Activated naive CD4-positive, alpha-beta T cell (primary cell): ENCODE results near the gene OR10V1.
A peak's percentile ranks its signal among the peaks of the same experiment; 100 is the strongest.

ENCODE experiments used
- DNase-seq, 4 experiments: peaks; one replicate each; lab custom pipeline; 2025; lab: John Stamatoyannopoulos, UW

OR10V1 gene, protein sequence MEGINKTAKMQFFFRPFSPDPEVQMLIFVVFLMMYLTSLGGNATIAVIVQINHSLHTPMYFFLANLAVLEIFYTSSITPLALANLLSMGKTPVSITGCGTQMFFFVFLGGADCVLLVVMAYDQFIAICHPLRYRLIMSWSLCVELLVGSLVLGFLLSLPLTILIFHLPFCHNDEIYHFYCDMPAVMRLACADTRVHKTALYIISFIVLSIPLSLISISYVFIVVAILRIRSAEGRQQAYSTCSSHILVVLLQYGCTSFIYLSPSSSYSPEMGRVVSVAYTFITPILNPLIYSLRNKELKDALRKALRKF

DNA sequence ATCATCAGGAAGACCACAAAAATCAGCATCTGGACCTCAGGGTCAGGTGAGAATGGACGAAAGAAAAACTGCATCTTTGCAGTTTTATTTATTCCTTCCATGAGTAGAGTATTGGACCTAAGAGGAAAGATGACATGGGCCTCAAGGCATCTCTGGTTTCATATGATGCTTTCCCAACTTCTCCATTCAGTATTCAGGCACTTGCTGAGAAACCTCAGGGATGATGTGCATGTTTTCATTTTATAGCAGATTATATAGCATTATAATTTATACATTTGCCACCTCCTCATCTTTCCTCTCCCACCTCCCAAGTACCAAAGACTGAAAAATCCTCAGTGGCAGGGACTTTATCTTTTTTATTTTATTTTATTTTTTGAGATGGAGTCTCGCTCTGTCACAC lies at the start of gene OR10V1:
Gene OR10V1, minus strand, starts transcription at position 101 of the 400 bp plus-strand sequence. Its CDS starts 0 bp downstream, at position 101.
- DNase-seq = no peak

DNA sequence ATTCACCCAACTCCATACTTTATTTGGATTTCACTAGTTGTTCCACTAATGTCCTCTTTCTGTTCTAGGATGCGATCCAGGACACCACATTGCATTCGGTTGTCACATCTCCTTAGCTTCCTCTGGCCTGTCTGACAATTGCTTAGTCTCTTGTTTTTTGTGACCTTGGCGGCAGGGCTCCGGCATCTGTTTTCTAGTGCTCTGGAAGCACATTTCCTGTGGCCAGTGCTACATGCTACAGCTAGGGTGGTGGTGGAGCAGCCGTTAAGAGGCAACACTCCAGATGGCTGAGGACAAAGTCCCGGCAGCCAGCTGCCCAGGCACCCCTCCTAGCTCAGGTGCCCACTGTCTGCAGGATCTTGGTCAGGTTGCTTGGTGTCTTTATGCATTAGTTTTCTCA lies 48.3 kb upstream of the OR10V1 start:
- no peak for DNase-seq

DNA sequence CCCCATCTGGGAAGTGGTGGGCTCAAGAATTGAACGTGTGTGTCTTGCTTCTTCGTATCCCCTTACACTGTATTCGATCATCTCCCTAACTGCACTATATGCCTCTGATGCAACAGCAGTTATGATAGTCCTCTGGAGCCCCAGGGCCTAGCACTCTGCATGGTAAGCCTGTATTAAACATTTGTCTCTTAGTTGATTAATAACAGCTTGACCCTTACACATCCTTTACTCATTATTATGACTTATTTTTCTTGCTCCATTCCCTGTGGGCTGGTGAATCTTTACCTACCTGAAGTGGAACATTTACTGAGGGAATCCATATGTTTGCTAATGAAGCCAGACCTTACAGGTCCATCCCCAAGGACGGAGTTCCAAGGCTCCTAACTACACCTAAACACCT lies 47.1 kb upstream of the OR10V1 start:
- no peak for DNase-seq

DNA sequence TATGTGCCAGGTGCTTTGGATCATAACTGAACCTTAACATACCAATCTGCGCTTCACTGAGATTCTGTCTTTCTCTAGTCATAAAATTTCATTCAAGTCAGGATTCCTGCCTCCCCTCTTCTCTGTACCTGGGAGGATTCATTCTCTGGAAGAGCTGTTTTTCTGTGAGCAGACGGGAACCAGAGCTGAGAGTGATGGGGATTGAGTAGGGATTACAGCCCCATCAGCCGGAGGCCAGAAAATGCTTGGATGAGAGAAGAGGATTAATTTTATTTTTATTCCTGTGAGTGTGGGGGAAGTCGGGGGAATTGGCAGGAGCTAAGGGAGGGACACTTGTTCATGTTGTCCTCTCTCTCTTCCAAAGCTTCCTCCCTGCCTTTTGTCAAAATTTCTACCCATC lies 46.3 kb upstream of the OR10V1 start:
- DNase-seq = no peak

DNA sequence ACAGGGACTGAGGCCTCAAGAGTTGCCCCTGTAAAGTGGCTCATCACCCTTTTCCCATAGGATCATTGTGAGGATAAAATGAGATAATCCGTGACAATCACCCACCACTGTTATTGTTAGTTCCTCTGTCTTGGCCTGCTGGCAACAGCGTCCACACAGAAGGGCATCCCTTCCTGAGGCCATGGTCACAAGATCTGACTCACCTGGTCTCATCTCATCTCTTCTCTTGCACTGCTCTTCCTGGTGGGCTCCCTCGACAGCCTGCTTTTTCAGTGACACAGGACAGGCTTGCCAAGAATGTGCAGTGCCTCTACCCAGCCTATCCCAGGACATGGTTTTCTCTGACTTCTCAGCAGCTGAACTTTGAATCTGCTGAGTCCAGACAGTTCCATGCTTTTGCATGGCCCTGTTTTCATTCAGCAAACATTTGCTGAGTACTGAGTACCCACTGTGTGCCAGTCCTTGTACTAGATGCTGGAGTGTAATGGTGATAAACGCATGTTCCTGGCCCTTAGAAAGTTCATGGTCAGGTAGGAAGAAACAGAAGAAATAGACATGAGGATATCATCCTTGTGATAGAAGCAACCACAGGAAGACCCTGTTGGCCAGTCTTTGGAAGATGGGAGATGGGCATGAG lies 44.9 kb upstream of the OR10V1 start:
- DNase-seq = no peak

DNA sequence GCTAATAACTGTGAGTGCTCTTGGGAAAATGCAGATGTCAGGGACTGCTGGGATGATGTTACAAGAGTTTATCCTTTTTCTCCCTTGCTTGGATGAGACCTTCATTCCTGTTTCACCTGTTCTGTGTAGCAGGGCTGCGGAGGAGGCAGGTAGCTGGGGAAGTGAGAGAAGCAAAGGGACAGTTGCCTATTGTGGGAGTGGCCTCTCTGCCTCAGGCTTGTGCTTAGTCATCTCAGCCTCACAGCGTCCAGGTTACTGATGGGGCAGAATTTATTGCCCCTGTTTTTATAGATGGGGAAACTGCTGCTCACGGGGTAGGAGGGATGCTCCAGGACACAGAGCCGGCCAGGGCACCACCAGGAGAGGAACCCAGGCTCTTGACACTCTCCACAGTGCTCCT lies 43.2 kb upstream of the OR10V1 start:
- DNase-seq = no peak

DNA sequence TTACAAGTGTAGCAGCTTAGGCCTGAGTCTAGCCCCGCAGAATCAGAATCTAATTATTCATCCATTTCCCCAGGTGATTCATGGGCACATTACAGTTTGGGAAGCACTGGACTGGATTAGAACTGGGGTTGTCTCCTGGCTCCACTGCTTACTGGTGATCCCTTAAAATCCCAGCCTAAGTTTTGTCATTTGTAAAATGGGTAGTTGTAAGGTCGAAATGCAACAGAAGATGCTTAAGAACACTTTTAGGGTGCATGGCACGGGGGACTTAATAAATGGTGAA lies 42.9 kb upstream of the OR10V1 start:
- no peak for DNase-seq

DNA sequence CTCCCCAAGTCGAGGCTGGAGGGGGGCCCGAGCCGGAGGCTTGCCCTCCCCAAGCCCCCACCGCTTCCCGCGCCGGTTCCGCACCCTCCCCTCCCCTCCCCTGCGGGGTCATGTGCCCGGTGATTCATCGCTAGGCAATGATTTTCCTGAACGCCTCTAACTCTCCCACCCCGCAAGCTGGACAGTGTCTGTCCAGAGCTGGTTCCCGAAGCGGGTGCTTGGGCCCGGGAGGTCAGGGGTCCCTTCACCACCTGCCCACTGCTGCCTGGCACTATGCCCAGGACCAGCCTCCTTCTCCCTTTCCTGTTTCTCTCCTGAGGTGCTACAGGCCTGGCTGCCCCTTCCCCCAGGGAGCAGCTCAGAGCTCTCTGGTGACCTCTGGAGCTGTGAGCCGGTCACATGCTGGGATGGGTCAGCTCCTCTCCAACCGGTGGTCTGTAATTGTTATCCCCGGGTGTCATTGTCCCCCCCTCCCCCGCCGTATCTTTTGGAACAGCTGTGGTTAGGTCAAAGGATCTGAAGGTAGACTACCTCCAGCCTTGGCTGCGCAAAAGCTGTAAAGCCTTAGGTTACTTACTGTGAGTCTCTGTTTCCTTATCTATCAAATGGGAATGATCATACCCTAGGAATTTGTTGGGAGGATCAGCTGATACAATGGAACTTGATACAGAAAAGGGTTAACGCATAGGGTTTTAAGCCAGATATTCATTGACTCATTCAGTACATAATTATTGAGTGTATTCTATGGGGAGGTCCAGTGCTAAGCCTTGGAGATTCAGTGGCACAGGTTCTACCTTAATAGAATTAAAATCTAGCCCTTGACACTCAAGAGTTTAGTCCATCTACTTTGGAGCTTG lies 42.3 kb upstream of the OR10V1 start:
- peak in 3 of 4 experiments; percentile 7 to 45 (median 10) for DNase-seq

DNA sequence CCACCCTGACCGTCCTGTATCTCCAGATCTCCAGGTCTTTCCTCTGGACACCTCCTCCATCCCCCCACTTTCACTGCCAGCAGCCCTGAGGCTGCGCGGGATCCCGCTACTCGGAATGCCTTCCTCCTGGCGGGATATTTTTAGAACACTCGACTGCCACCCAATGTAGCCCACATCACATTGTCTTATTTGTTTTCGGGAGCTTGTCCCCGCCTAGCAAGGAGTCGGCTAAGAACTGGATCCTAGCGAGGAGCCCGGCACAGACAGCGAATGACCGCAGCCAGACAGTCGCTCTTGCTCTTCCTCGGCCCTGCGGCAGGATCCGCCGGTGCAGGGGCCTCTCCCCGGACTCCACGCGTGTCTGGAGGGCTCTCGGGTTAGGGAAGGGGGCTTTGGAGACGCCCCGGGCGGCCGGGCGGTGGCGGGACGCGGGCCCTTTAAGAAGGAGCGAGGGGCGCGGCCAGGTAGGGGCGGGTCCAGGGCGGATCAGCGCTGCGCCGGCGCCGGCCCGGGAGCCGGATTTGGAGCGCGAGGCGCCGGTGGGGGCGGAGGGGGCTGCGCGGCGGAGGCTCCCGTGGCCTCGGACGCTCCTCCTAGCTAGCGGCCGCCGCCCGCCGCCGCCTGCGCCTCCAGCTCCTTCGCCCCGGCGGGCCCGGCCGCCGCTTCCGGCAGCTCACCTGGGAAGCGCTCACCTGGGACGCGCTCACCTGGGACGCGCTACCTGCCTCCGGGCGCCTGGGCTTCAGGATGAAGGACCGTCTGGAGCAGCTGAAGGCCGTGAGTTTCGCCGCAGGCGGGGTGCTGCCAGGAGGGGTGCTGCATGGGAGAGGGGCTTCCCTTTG lies 41.4 kb upstream of the OR10V1 start, which contains the start of gene STX3:
Gene STX3, plus strand, starts transcription at position 518 of the 842 bp plus-strand sequence. Its CDS starts 230 bp downstream, at position 748.
- peak; percentile 15 to 71 (median 32) for DNase-seq

DNA sequence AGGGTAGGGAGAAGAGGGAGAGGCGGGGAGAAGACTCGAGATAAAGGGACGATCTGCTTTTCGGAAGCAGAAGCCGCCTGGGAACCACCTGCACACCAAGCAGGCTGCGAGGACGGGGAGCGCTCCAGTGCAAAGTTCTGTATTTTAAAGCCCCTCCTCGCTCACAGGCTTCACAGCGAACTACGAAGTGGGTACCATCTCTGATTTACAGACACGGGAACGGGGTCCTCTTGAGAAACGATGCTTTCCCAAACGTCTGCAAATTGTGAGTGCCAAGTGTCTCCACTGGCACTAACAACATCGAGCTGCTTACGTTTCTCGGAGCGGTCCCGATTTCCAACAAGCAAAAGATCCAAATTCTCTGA lies 40.8 kb upstream of the OR10V1 start:
- peak in 1 of 4 experiments; percentile 12 for DNase-seq

DNA sequence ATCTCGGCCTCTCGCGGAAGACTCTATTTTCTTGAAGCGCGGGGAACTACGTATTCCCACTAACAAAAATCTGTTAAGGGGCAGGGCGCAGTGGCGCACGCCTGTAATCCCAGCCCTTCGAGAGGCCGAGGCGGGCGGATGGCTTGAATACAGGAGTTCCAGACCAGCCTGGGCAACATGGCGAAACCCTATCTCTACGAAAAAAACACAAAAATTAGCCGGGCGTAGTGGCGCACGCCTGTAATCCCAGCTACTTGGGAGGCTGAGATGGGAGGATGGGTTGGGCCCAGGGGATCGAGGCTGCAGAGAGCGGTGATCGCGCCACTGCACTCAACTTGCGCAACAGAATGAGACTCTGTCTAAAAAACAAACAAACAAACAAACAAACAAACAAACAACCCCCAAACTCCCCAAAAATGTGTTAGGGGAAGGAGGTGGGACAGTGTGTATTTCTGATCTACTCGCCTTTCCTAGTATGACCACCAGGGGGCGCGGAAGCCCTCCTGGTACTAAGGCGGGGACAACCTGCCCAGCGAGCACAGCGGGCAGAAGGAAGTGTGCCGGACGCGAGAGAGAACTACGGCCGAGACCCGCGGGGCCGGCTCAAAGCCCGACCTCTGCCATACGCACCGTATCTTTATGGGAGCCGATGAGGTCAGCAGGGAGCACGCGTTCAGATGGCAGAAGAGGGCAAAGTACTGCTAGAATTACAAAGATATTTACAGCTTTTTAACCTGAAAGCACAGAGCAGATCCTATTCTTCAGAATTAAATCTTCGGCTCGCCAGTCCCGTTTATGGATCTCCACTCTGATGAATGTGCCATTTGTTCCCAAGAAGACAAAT lies 40.2 kb upstream of the OR10V1 start:
- DNase-seq = peak; percentile 50 to 74 (median 70)

DNA sequence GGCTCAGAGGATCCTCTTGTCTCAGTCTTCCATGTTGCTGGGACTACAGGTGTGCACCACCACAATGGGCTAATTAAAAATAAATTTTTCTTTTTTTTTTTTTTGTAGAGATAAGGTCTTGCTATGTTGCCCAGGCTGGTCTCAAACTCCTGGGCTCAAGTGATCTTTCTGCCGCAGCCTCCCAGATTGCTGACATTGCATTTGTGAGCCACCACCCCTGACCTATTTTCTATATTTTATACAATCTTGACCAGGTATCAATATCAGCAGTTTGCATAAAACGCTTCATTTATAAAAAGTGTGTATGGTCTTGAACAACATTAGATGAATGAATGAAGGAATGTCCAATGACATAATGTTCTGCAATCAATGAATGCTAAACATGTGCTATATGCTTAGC lies 32.5 kb upstream of the OR10V1 start:
- no peak for DNase-seq

DNA sequence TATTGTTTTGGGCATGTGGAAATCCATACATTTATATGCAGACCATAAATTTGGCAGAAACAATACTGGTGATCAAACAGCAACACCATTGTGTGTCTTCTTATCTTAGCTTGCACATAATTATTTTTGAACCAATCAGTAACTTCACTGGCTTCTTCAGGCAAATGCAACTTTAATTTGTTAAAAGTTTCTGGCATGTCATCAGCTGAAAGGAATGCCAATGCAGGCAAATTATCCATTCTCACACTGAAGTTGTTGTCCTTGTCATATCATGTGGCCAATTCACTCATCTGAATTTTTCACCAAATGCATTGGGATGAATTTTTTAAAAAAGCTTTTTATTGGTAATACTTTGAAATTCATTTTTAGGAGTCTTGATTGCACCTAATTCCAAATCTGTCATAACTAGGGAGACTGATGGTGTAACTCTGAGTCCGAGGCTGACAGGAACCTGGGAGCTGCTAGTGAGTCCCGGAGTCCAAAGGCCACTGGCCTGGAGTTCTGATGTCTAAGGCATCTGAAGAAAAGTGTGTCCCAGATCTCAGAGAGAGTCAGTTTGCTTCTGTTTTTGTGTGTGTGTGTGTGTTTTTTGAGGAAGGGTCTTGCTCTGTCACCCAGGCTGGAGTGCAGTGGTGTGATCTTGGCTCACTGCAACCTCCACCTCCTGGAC lies 17.4 kb upstream of the OR10V1 start:
- no peak for DNase-seq

DNA sequence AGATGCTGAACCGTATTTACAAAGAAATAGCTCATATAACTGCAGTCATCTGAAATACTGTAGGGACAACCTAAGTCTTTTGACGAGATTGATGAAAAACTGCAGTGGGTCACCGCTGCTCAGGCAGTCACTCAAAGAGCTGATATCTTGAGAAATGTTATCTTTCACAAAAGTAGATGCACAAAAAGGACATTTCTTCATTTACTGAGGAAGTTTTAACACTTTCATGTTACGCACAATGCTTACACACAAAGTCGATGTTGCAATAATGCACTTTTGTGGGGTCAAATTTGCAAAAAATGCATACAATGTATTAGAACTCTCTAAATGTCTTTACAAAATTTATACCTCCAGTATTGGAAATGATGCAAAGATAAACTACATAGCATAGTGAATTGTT lies 16.2 kb upstream of the OR10V1 start:
- DNase-seq = no peak

DNA sequence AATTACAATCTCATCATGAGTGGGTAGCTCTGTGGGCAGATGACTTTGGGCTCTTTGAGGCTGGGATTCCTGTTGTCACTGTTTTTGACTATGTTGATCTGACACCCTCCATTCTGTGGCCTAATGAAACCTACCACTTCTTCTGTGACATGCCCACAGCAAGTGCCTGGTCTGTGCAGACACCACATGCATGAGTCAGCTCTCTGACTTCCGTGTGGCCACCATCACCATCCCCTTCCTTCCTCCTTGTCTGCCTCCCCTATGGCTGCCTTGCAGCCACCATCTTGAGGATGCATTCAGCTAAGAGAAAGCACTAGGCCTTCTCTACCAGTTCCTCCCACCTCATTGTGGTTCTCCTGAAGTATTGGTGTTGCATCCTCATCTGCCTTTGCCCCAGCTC lies 15.3 kb upstream of the OR10V1 start:
- DNase-seq = no peak

DNA sequence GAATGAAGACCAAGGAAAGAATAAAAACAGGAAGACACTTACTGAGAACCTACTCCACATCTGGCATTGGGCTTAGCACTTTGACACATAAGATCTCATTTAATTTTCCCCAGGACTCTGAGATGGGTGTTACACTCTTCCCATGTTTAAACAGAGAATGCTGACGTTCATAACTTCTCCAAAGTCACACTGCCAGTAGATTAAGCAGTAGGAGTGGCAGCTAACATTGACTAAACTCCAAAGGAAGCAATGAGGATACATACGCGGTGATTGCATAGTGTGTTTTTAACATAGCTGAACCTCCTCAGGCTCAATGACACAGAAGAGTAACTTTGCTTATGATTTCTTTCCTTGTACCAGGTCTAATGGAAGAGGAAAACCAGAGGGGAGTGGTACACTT lies 14.5 kb upstream of the OR10V1 start:
- no peak for DNase-seq

DNA sequence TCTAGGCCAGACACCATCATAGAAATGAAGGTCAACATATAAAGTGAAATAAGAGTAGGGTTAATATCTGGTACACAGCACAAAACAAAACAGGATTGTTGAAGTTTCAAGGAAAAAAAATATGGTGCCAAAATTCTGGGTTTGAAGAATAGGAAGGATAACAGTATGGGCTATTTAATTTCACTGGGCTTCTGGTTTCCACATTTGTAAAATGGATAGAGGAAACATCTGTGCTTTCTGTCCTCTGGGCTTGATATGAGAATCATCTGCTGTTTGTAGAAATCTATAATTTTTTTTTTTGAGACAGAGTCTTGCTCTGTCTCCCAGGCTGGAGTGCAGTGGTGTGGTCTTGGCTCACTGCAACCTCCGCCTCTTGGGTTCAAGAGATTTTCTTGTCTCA lies 13.8 kb upstream of the OR10V1 start:
- DNase-seq = no peak

DNA sequence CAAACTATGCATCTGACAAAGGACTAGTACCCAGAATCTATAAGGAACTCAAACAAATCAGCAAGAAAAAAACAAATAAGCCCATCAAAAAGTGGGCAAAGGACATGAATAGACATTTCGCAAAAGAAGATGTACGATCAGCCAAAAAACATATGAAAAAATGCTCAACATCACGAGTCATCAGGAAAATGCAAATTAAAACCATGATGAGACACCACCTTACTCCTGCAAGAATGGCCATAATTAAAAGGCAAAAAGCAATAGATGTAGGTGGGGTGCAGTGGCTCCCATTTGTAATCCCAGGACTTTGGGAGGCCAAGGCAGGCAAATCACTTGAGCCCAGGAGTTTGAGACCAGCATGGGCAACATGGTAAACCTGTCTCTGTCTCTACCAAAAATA lies 10.4 kb upstream of the OR10V1 start:
- DNase-seq = no peak

DNA sequence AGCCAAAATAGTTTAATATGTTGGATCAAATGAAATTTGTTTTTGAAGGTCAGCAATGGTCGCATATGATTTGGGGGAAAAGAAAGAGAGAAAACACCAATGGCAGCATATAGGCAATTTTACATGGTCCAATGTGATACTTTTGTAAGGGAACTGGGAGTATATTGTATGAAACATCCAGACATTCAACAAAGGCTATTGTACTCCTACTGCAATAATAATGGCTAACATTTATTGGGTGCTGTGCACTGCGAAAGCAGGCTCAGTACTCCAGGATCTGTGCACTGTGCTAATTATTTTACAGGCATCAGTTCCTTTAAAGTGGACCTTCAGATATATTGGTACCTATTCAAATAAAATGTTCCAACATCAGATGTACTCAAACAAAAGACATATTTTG lies 5.9 kb upstream of the OR10V1 start:
- no peak for DNase-seq

DNA sequence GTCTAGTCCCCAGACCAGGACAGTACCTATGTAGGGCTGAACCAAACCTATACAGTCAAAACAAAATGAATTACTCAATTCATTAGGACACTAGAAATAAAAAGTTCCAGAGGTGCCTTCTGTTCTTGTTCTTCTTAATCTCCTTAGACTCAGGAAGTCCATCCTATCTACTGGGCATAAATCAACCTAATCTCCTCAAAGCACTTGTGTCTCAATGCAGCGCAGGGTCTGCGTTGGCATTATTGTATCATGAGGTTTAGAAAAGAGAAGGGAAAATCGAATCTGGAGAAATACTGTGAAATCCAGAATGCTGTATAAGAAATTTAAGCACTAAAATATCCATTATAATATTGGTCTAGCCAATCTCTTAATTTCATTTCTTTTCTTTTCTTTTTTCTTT lies 2.4 kb upstream of the OR10V1 start:
- no peak for DNase-seq
